IPS-18c (cell line): Measurements from ENCODE around the gene ZNF48.
"Not testable (repeated sequence)": the region's sequence is repeated elsewhere in the genome, so short reads cannot be mapped to it uniquely, and the experiment has no call there.

ENCODE experiments used
- H3K4me3 ChIP-seq: 2 replicates; pipeline ENCODE4 v1.7.0; 2013; ENCODE audit warnings: low read depth, mild to moderate bottlenecking, low read length, moderate library complexity; ENCODE audit not compliant: insufficient read depth
- H3K9me3 ChIP-seq: one replicate; pipeline ENCODE4 v1.6.1; 2013; ENCODE audit warnings: mild to moderate bottlenecking, low read length, moderate library complexity; ENCODE audit not compliant: control insufficient read depth, insufficient read depth

Gene ZNF48

GRCh38 chr16:30395992-30396585 lies 869 bp downstream of the ZNF48 start:
- H3K4me3 ChIP-seq = peak overlapping the region; percentile 94
- H3K9me3 ChIP-seq = no peaks in the 10 kb centered on the region

GRCh38 chr16:30396627-30397026 lies 1.4 kb downstream of the ZNF48 start:
- peak overlapping the region; percentile 94 for H3K4me3 ChIP-seq
- H3K9me3 ChIP-seq = not testable (repeated sequence)

GRCh38 chr16:30397056-30397455 lies 1.8 kb downstream of the ZNF48 start:
- H3K4me3 ChIP-seq = no peak overlapping the region

GRCh38 chr16:30397776-30398660 lies 2.8 kb downstream of the ZNF48 start:
- Histone ChIP-seq H3K4me3 (no peak overlapping the region), H3K9me3 (no peaks in the 10 kb centered on the region)

More at GRCh38 chr16:30397056-30397455, 1.8 kb downstream of the ZNF48 start:
- H3K9me3 ChIP-seq = no peaks in the 10 kb centered on the region

GRCh38 chr16:30398661-30399434 lies 3.6 kb downstream of the ZNF48 start:
- no peaks in the 10 kb centered on the region for H3K9me3 ChIP-seq

GRCh38 chr16:30399435-30400186 lies 4.4 kb downstream of the ZNF48 start:
- peak overlapping the region; percentile 60 for H3K4me3 ChIP-seq
- no peaks in the 10 kb centered on the region for H3K9me3 ChIP-seq

More at GRCh38 chr16:30398661-30399434, 3.6 kb downstream of the ZNF48 start:
- no peak overlapping the region for H3K4me3 ChIP-seq

GRCh38 chr16:30401768-30402425 lies 6.7 kb downstream of the ZNF48 start:
- Histone ChIP-seq H3K9me3 (no peaks in the 10 kb centered on the region), H3K4me3 (no peak overlapping the region)

GRCh38 chr16:30406795-30407101 lies 11.5 kb downstream of the ZNF48 start:
- no peaks in the 10 kb centered on the region for H3K9me3 ChIP-seq

GRCh38 chr16:30407102-30407803 lies 12.0 kb downstream of the ZNF48 start, which contains the start of gene ZNF771:
Gene ZNF771, plus strand, starts transcription at chr16:30407606. Its CDS starts 448 bp downstream, at chr16:30408054.
- peak within 1 kb of the TSS; percentile 80 for H3K4me3 ChIP-seq
- no peaks in the 10 kb centered on the region for H3K9me3 ChIP-seq

More at GRCh38 chr16:30406795-30407101, 11.5 kb downstream of the ZNF48 start:
- H3K4me3 ChIP-seq = peak overlapping the region; percentile 80

- Histone ChIP-seq H3K9me3 (no peaks in the 10 kb centered on the region), H3K4me3 (peak overlapping the region; percentile 80)
Observed at GRCh38 chr16:30407804-30408534, 12.7 kb downstream of the ZNF48 start.

GRCh38 chr16:30409125-30410060 lies 14.2 kb downstream of the ZNF48 start:
- Histone ChIP-seq H3K4me3 (no peak overlapping the region), H3K9me3 (no peaks in the 10 kb centered on the region)

- no peak overlapping the region for H3K4me3 ChIP-seq
- no peaks in the 10 kb centered on the region for H3K9me3 ChIP-seq
Observed at GRCh38 chr16:30413112-30413806, 18.0 kb downstream of the ZNF48 start.

GRCh38 chr16:30414159-30414558 lies 18.9 kb downstream of the ZNF48 start:
- Histone ChIP-seq H3K9me3 (no peaks in the 10 kb centered on the region), H3K4me3 (no peak overlapping the region)

- no peak overlapping the region for H3K4me3 ChIP-seq
- no peaks in the 10 kb centered on the region for H3K9me3 ChIP-seq
Observed at GRCh38 chr16:30416047-30416603, 20.9 kb downstream of the ZNF48 start.
